HTERT RPE-1 (cell line): ENCODE measurements around the gene IBA57.
"Not testable (repeated sequence)": the region's sequence is repeated elsewhere in the genome, so short reads cannot be mapped to it uniquely, and the experiment has no call there.

ENCODE experiments used
- in situ Hi-C: fragments of 300-500 bp; cut with MboI; formaldehyde crosslinking; loops from 4 replicates; pipeline ENCODE4 v1.14.3; 2020; ENCODE audit warnings: low sequenced_read_pairs

The IBA57 gene

GRCh38 chr1:228170666-228171065, 5.1 kb downstream of the IBA57 start:
- in situ Hi-C loops: no loop called here

DNA sequence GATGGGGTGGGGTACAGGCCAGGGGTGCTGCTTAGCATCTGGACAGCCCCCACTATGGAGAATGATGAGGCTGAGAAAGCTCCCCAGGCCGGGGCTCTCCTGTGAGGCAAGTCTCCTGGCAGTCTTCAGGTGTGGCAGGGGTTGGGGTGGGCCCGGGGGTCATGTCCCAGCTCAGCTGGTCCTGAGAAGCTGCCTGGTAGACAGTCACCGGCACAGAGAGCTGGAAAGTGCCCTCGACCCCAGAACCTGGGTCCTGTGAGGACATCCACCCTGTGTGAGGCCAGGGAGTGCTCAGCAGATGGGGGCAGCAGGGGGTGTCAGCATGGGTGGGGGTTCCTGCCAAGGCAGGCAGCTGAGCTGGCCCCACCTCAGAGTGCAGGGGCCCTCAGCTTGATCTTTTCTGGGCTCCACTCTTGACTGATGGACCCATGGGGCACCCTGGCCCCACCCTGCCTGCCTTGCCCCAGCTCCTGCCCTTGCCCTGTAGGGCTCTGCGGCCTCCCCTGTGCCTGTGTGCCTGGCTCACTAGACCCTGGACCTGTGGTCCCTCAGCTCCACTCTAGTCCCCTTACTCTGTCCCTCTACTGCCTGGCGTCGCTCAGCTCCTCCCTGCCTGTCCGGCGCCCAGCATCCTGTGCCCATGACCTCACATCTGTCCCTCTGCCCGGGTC, 5.8 kb downstream of the IBA57 start:
- in situ Hi-C loops: no loop called here

GRCh38 chr1:228172591-228173527, 7.3 kb downstream of the IBA57 start:
- in situ Hi-C loops: no loop called here

GRCh38 chr1:228173528-228174481, 8.2 kb downstream of the IBA57 start:
- in situ Hi-C loops: not testable (repeated sequence)

DNA sequence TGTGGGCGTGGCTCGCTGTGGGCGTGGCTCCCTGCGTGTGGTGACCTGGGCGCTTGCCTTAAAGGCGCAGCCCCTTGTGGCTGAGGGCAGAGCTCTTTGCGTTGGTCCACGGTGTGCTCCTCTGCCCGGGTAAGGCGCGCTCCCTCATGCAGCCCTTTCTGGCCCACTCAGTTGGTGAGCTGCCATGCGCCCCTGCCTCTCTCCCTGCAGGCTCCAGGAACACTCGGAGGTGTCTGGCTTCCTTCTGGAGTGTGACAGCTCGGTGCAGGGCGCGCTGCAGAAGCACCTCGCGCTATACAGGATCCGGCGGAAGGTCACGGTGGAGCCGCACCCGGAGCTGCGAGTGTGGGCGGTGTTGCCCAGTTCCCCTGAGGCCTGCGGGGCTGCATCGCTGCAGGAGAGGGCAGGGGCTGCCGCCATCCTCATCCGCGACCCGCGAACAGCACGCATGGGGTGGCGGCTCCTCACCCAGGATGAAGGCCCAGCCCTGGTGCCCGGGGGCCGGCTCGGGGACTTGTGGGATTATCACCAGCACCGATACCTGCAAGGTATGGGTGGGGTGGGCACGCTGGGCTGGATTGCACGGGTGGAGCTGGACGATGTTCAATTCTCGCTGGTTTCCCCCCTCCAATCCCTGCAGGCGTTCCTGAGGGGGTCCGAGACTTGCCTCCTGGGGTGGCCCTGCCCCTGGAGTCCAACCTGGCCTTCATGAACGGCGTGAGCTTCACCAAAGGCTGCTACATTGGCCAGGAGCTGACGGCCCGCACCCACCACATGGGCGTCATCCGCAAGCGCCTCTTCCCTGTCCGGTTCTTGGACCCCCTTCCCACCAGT, 9.1 kb downstream of the IBA57 start:
- in situ Hi-C loops: no loop called here

- in situ Hi-C loops: no loop called here
Measured at GRCh38 chr1:228175316-228176023, 9.9 kb downstream of the IBA57 start.

- in situ Hi-C loops: no loop called here
Measured at GRCh38 chr1:228176024-228176395, 10.4 kb downstream of the IBA57 start.

GRCh38 chr1:228176461-228177182, 11.0 kb downstream of the IBA57 start:
- in situ Hi-C loops: no loop called here

DNA sequence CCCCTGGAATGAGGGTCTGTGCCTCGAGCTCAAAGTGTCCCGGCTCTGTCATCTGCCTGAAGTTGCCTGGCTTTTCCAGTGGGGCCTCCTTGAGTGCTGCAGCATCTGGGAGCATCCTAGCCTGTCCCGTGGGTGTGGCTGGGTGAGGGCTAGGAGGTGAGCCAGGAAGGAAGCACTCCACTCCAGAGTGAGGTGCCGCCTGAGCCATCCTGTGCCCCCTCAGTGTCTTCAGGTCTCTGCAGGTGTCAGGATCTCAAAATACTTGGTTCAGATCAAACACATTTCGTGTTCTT, 11.5 kb downstream of the IBA57 start:
- in situ Hi-C loops: no loop called here

DNA sequence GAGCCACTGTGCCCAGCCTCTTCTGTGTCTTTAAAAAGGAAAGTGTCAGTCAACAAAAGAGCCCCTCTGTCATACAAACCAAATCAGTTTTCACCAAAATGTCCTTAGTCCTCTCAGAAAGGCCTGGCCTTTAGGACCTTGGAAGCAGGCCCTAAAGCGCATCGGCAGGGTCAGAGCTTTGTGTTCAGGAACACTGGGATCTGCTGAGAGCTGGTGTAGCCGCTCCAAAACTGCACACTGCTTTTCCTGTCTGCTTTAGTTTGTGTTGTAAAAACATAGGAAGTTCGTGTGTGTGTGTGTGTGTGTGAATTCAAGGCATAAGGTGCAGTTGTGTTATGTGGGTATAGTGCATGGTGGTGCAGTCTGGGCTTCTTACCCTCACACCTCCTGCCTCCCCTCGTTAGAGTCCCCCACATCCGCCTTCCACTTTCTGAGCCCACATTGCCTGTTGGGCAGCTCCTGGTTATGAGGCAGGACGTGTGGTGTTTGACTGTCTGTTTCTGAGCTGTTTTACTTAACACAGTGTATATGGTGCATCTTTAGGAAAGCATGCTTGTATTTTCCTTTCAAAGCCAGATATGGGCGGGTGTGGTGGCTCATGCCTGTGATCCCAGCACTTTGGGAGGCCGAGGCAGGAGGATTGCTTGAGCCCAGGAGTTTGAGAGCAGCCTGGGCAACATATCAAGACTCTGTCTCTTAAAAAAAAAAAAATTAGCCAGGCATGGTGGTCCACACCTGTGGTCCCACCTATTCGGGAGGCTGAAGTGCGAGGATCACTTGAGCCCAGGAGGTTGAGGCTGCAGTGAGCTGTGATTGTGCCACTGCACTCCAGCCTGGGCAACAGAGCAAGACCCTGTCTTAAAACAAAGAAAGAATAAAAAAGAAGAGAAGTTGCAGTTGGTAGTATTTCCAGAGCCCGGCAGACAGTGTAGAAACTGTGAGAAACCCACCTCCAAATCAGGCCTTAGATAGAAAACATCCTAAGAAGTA, 12.4 kb downstream of the IBA57 start:
- in situ Hi-C loops: no loop called here

DNA sequence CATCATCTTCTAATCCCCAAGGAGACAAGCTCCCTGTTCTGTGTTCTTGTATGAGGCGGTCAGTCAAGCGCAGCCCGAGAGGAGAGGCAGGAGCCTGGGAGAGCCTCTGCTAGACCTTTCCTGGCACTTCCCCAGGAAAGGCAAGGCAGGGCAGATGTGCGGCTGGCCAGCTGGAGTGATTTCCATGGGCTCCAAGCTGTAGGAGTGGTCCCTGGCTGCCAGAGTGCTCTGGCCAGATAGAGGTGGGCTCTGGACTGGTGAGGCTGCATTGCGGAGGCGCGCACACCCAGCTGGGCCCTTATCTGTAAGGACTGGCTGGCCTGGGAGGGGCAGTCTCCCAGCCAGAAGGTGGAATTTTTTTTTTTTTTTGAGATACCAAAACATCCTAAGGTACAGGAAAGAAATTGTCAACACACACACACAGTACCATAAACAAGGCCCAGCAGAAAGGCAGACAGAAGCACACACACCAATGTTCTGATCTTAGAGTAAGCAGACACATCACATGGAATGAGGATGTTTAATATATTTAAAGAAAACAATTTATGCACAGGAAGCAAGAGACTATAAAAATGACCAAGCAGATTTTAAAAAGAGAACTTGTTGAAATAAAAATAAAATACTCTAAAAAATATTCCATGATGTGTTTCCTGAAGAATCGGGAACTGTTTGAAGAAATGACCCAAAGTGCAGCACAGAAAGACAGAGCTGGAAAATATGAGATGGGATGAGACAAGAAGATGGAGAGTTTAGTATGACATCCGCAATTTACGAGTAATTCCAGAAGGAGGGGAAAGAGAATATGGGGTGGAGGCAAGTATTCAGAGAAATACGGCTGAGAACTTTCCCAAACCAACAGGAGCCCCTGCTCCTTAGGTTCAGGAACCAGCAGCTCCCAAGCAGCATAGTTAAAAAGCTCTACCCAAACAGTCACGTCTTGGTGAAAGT, 13.4 kb downstream of the IBA57 start:
- in situ Hi-C loops: no loop called here

DNA sequence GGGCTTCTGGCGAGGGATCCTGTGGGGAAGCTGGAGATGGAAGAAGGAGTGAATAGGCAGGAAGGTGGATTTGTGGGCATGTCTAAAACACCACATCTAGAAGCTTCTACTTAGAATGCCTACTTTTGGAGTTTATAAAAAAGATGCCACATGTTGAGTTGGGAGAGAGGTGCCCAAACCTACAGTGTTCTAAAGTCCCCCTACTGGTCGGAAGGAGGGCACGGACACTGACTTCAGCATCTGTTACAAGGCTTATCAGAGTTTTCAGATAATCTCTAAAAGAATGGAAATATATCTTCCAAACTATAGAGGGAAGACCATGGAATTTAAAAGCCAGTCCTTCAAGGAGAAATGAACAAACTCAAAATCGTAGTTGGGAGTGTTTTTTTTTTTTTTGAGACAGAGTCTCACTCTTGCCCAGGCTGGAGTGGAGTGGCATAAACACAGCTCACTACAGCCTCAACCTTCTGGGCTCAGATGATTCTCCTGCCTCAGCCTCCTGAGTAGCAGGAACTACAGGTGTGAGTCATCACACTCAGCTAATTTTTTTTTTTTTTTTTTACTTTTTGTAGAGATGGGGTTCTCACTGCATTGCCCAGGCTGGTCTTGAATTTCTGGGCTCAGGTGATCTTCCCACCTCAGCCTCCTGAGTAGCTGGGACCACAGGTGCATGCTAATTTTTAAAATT, 14.8 kb downstream of the IBA57 start:
- in situ Hi-C loops: no loop called here

GRCh38 chr1:228180959-228181644, 15.5 kb downstream of the IBA57 start:
- in situ Hi-C loops: no loop called here

DNA sequence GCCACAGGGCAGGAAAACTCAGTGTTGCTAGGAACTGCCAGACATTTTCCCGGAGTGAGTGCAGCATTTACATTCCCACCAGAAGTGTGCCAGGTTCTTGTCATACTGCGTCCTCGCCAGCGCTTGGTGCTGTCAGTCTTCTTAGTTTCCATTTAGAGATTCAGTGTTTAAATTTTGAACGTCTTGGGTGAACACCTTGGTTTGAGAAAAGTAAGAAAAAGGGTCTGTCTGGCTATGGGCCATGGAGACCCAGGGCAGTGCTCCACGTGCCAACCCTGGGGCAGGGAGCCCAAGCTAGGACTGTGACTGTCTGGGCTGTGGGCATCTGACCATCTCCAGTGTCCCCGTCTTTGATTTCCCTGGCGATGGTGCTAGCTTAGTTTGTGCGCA, 16.0 kb downstream of the IBA57 start:
- in situ Hi-C loops: no loop called here

GRCh38 chr1:228182296-228183030, 16.9 kb downstream of the IBA57 start:
- in situ Hi-C loops: no loop called here
